Measurements from ENCODE around the gene BMP5. TPM values are rescaled to one million over a fixed set of nuclear protein-coding genes. Genes with fewer than 3 reads are reported as not detected.

The BMP5 gene
- total and polyA plus RNA-seq, 2 of the 8 experiments (the other 6 are each of a cell fraction or from before 2014, with no cell fraction given), result 0.02 TPM; not detected in 1

DNA sequence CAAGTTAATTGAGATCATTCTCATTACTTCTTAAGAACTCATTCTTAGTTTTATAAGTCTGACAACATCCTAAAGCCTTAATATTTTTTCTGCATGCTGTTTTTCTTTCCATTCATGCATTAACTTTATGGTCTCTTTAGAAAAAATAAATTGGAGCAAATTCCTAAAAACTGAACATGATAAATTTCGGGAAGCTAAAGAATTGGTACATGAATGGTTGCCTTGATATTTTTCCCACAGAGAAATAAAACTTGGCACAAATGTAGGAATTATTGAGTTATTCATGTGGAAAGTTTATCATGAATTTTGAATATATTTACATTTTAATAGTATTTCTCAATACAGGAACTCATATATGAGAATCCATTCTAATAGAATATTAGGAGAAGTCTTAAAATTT lies 115.9 kb downstream of the BMP5 start:
- Histone ChIP-seq H3K9ac (replicated peaks in 1 of 4; ENCODE audit: extremely low read depth in 1 of 4, low read depth in 3 of 4, low read length in 3 of 4) (no peak overlapping the region), H2BK12ac (ENCODE audit: low read depth, low read length) (no peak overlapping the region), H4K91ac (replicated peaks; ENCODE audit: insufficient read length, low read length) (no peak overlapping the region), H3K56ac (replicated peaks; ENCODE audit: insufficient read length, low read depth, low read length) (no peak overlapping the region), H2AK5ac (ENCODE audit: low read depth, low read length) (no peak overlapping the region), H3K14ac (ENCODE audit: insufficient read length) (no peak overlapping the region), H3K9me3 (ENCODE audit: insufficient read depth in 2 of 2, low read depth in 1 of 2, low read length in 1 of 2) (no peaks in the 10 kb centered on the region), H4K20me1 (replicated peaks in 1 of 2; ENCODE audit: control insufficient read depth in 1 of 2, insufficient read depth in 2 of 2, low read length in 2 of 2) (no peaks in the 10 kb centered on the region), H3K27me3 (replicated peaks in 1 of 4; ENCODE audit: control insufficient read depth in 3 of 4, extremely low read depth in 1 of 4, insufficient read depth in 3 of 4, low read length in 3 of 4) (no peaks in the 10 kb centered on the region), H3K36me3 (ENCODE audit: control insufficient read depth in 2 of 4, insufficient read depth in 4 of 4, low read length in 3 of 4) (no peaks in the 10 kb centered on the region), H3K18ac (ENCODE audit: extremely low read depth, low read length) (no peak overlapping the region), H3K27ac (ENCODE audit: low read depth, low read length) (no peak overlapping the region), H3K4me1 (replicated peaks in 1 of 4; ENCODE audit: control insufficient read depth in 3 of 4, insufficient read depth in 4 of 4, low read length in 3 of 4) (no peaks in the 10 kb centered on the region), H3K4me2 (ENCODE audit: insufficient read depth in 1 of 2, low read depth in 2 of 2, low read length in 2 of 2) (no peak overlapping the region), H3K23ac (ENCODE audit: insufficient read length) (no peak overlapping the region), H4K8ac (ENCODE audit: extremely low read depth, insufficient read depth, low read length) (no peak overlapping the region), H3K23me2 (ENCODE audit: low read depth, low read length) (no peaks in the 10 kb centered on the region), H4K5ac (ENCODE audit: insufficient read length, low read depth, low read length) (no peak overlapping the region), H2BK20ac (ENCODE audit: low read length) (no peak overlapping the region), H2BK120ac (replicated peaks; ENCODE audit: low read depth, low read length) (no peak overlapping the region), H3K79me1 (ENCODE audit: low read depth, low read length) (no peaks in the 10 kb centered on the region), H2AFZ (ENCODE audit: low read length) (no peak overlapping the region), H2BK5ac (ENCODE audit: low read depth, low read length) (no peak overlapping the region), H3K4ac (replicated peaks; ENCODE audit: insufficient read length, low read depth, low read length) (no peak overlapping the region), H3K4me3 (ENCODE audit: extremely low read depth in 1 of 4, insufficient read depth in 2 of 4, low read depth in 3 of 4, low read length in 4 of 4) (no peak overlapping the region), H2BK15ac (ENCODE audit: low read length) (no peak overlapping the region), H3K79me2 (ENCODE audit: control insufficient read depth in 1 of 2, insufficient read depth in 2 of 2, low read length in 2 of 2) (no peaks in the 10 kb centered on the region)
- FAIRE-seq (no peak), DNase-seq (ENCODE audit: low read depth in 1 of 2, low spot score in 2 of 2) (no peak)
- ChIA-PET CTCF (ENCODE audit: partially characterized antibody) (no interaction called here), POLR2A (ENCODE audit: partially characterized antibody) (no interaction called here)
- 100% methylated on average over 1 of the region's 1 CpG; no CpG with 5 or more reads in 1 of the 2 experiments for WGBS, 2 experiments (ENCODE audit: extremely low coverage in 1 of 2, insufficient coverage in 1 of 2, insufficient read length in 1 of 2, insufficient replicate concordance in 2 of 2, low coverage in 1 of 2, low lambda C conversion rate in 2 of 2, missing lambda C conversion rate in 1 of 2)
- TF ChIP-seq TCF12 (IDR thresholded peaks at IDR 0.05; ENCODE audit: low read depth, low read length) (no peak), BRCA1 (IDR thresholded peaks at IDR 0.05; ENCODE audit: low read depth, low read length) (no peak), TAF7 (optimal IDR thresholded peaks at IDR 0.05; ENCODE audit: borderline replicate concordance, low read depth, low read length) (no peak), NRF1 (IDR thresholded peaks at IDR 0.05; ENCODE audit: low read depth, low read length) (no peak), FOSL1 (IDR thresholded peaks at IDR 0.05; ENCODE audit: insufficient read depth, low read depth, low read length) (no peak), MAX (IDR thresholded peaks at IDR 0.05) (no peak), SIN3A (conservative IDR thresholded peaks at IDR 0.05 in 1 of 2, IDR thresholded peaks at IDR 0.05 in 1 of 2; ENCODE audit: low read depth in 1 of 2, low read length in 2 of 2) (no peak), EP300 (IDR thresholded peaks at IDR 0.05; ENCODE audit: borderline replicate concordance in 1 of 2, low read depth in 2 of 2, low read length in 2 of 2) (no peak), POU5F1 (IDR thresholded peaks at IDR 0.05; ENCODE audit: low read depth, low read length) (no peak), RFX5 (IDR thresholded peaks at IDR 0.05; ENCODE audit: borderline replicate concordance, low read depth, low read length) (no peak), EGR1 (IDR thresholded peaks at IDR 0.05; ENCODE audit: borderline replicate concordance, low read depth, low read length) (no peak), POLR2A (IDR thresholded peaks at IDR 0.05; ENCODE audit: control extremely low read depth in 1 of 2, low read depth in 2 of 2, low read length in 2 of 2) (no peak), BCL11A (IDR thresholded peaks at IDR 0.05; ENCODE audit: low read depth in 2 of 2, low read length in 2 of 2) (no peak), JUN (IDR thresholded peaks at IDR 0.05; ENCODE audit: low read depth, low read length) (no peak)
- TF ChIP-seq, protein P1, sequence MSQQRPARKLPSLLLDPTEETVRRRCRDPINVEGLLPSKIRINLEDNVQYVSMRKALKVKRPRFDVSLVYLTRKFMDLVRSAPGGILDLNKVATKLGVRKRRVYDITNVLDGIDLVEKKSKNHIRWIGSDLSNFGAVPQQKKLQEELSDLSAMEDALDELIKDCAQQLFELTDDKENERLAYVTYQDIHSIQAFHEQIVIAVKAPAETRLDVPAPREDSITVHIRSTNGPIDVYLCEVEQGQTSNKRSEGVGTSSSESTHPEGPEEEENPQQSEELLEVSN (IDR thresholded peaks at IDR 0.05), result no peak
